H1 (cell line): Measurements from ENCODE around the gene FOSL2. TPM values are rescaled to one million over a fixed set of nuclear protein-coding genes. Genes with fewer than 3 reads are reported as not detected.

Experiments
- EP300 ChIP-seq, 2 experiments: IDR thresholded peaks; 1 replicate in 1 of 2; 2 replicates in 1 of 2; pipeline ENCODE4 v1.6.1; 2011 to 2012; ENCODE audit warnings: low read depth in 2 of 2, low read length in 2 of 2, mild to moderate bottlenecking in 2 of 2, borderline replicate concordance in 1 of 2, inconsistent platforms in 1 of 2, moderate library complexity in 1 of 2
- RFX5 ChIP-seq: IDR thresholded peaks from 2 replicates; pipeline ENCODE4 v1.6.1; 2011; ENCODE audit warnings: low read depth, low read length, improper control_type of control experiment, borderline replicate concordance
- SIRT6 ChIP-seq: IDR thresholded peaks from one replicate; pipeline ENCODE4 v1.7.1; 2012; ENCODE audit warnings: low read length, inconsistent platforms
- SUZ12 ChIP-seq: fragments of 200-600 bp; sonication (generic); IDR thresholded peaks from 2 replicates; pipeline ENCODE4 v1.6.1; 2012; ENCODE audit warnings: mild to moderate bottlenecking, inconsistent platforms, low read length, moderate library complexity, mixed read lengths
- polyA plus RNA-seq, 7 experiments: library from polyadenylated mRNA; depleted of rRNA in 3 of 7; stranded (reverse) in 5 of 7; unstranded in 2 of 7; fragments of >200 nt in 5 of 7; fragments of 200-250 nt in 2 of 7; gene quantifications; 1 replicate in 5 of 7; 2 replicates in 1 of 7; 4 replicates in 1 of 7; pipeline versions ENCODE4 v1.2.1 to v1.2.3, GENCODE V29; 2011 to 2013; ENCODE audit warnings: missing spikeins in 2 of 7, mixed read lengths in 2 of 7
- total RNA-seq: library from RNA; stranded (reverse); fragmentation: NEBNext Ultra II Directional; extraction: Animal tissue kit (Norgen Biotek cat#: 25700); gene quantifications from 2 replicates; pipeline ENCODE4 v1.2.1, GENCODE V29; 2021

Gene FOSL2
- total and polyA plus RNA-seq, 2 of the 8 experiments (the other 6 are each of a cell fraction or from before 2014, with no cell fraction given): 1.5 to 4.5 TPM

GRCh38 chr2:28380219-28380618, 12.4 kb upstream of the FOSL2 start (continued):
- TF ChIP-seq EP300 (IDR thresholded peaks at IDR 0.05; ENCODE audit: borderline replicate concordance in 1 of 2, low read depth in 2 of 2, low read length in 2 of 2) (no peak), SUZ12 (no peak), RFX5 (no peak), SIRT6 (no peak)
- TF ChIP-seq, all 59 proteins: peak for 0
